HL-60/S4 treated with retinoic acid at 250 ng/mL for 4 days and 3 days (cell line): Measurements from ENCODE around the gene BACH2.

Experiments
- in situ Hi-C: fragments of 300-500 bp; cut with MboI; formaldehyde crosslinking; loops from 2 replicates; pipeline ENCODE4 v1.7.0; 2022; ENCODE audit warnings: low sequenced_read_pairs

The BACH2 gene

DNA sequence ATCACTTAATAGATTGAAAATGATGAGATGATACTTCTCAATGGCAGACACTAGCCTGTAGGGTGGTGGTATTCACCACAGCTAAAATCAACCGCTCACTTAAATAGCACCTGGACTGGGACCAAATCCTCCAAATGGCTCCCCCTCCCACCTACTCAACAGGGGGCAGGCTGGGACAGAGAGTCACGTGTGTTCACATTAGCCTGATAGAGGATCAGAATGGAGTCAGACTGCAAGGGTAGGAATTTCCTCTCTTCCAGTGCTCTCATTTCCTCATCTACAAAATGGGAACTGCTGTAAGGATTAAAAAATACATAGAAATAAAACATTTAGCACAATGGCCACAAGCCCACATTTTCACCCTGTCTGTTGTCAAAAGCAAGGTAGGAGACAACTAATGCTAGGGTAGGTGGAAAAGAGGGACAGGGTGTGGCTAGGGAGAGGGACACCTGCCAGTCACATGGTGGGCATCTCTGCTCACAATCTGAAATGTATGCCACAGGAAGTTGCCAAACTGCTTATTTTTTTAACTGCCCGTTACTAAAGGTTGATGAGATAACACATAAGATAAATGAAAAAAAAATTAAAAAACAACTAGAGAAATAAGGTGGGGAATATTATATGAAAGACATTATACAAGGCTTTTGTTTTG lies 55.3 kb downstream of the BACH2 start:
- in situ Hi-C loops = no loop called here

GRCh38 chr6:90238496-90239266 lies 58.0 kb downstream of the BACH2 start:
- in situ Hi-C loops = no loop called here

DNA sequence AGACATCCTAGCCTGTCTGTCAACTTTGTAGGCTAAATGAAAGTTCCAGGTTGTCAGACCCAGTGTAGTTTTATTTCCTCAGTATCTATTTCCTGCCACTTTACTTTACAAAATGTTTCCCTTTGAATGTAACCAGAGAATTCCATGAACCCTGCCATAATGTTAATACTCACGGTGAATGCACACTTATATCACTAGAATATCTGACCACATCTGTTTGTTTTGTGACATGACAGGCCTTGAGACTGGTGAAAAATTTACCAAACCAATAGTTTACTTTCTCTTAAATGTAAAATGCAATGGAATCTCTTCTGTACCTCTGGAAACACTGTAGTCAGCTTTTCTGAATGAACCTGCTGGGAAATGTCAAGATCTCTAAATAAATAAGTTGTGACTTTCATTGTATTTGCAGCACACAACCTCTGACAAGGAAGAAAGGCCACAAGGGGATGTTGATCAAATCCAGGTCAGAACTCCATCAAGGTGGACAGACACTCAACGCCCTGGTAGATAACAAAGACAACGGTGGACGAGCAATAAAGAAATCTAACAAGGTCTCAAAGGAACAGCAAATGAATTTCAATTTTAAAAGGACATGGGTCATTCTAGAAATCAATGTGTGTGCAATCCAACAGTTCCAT lies 59.2 kb downstream of the BACH2 start:
- in situ Hi-C loops = no loop called here

DNA sequence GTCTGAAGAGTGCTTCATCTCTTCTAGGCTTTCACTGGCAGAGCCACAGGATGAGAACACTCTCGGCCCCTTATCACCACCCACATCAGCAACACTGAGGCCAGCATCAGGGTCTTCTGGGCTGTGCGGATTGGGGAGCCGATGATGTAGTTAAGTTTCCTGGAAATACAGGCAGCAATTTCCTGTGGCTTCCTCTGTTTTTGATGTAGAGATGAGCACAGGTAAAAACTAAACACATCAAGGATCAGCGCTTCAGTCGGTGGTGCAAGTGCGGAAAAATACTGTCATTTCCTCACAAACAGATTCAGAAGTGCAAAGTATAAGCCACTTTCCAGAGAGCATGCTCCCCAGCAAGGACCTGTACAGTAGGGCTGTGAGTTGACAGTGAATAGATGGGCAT lies 62.6 kb downstream of the BACH2 start:
- in situ Hi-C loops = no loop called here

DNA sequence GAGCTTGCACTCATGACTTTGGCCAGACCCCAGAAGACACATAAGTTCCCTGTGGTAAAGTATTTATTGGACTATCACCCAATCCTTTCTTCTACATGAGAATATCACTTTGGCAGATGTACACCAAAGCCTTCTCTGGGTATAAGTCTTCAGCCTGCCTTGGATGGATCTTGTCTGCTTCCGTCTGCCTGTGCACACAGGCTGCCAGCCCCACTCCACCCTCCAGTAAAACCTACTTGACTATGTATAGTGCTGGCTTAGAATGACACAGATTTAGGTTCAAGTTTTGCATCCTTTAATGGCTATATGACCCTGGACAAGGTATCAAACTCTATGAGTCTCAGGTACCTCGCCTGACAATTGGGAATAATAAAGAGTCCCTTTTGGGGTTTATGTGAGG lies 63.4 kb downstream of the BACH2 start:
- in situ Hi-C loops = no loop called here

DNA sequence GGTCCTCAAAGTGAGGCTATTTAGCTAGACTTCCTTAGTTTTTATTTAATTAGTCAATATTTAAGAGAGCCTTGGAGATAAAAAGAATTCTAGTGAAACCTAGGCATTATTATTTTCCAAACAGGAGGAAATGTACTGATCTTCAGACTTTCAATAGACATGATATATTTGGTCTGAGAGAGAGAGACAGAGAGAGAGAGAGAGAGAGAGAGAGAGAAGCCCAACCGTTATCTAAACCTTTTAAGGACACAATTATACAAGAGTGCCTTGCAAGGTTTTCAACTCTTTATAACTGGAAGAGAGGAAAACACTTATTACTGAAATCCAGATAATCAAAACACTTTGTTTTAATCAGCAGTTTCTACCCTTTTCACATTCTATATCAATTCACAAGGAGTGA lies 64.8 kb downstream of the BACH2 start:
- in situ Hi-C loops = no loop called here

DNA sequence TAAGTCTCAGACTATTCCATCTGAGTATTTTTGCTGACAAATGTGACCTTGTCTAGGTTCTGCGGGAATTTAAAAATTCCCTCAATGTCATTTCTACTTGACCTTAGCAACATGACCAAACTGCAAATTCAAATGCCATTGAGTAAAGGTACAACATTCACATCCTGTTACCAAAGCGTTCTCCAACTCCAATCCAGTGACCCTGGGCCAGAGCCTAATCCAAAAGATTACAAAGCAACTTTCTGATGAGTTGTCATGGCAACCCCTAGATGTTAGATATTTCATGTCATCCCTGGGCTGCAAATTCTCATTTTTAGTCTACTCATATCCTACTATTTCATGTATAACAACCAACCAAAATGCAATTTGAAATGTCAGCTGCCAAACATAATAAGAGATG lies 65.3 kb downstream of the BACH2 start:
- in situ Hi-C loops = no loop called here

DNA sequence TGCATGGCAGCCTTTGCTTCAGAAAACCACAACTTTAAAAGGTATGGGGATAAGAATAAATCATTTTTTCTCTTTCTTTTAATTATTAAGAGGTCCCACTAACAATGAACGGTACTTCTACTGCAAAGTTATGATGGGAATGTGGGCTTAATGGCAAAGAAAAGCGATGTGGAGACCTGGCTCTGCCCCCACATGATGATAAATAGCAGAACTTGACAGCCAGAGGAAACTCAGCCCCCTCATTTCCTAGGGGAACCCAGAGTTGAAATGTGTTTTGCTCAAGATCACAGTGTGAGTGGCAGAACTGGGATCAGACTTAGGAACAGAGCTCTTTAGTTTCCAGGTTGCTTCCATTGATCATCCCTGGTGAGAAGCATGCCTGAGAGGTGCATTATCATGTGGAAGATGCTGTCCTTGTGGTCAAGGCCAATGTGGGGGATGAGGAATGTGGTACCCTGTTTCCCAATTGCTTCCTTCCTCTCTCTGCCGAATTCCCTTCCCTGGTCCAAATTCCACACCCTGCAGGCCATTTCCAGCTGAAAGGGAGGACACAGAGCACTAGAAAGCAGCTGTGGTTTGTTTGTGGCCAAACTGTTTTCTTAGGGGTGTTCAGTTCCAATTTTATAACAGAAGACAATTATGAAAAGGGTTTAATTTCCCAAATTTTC lies 66.0 kb downstream of the BACH2 start:
- in situ Hi-C loops = no loop called here

DNA sequence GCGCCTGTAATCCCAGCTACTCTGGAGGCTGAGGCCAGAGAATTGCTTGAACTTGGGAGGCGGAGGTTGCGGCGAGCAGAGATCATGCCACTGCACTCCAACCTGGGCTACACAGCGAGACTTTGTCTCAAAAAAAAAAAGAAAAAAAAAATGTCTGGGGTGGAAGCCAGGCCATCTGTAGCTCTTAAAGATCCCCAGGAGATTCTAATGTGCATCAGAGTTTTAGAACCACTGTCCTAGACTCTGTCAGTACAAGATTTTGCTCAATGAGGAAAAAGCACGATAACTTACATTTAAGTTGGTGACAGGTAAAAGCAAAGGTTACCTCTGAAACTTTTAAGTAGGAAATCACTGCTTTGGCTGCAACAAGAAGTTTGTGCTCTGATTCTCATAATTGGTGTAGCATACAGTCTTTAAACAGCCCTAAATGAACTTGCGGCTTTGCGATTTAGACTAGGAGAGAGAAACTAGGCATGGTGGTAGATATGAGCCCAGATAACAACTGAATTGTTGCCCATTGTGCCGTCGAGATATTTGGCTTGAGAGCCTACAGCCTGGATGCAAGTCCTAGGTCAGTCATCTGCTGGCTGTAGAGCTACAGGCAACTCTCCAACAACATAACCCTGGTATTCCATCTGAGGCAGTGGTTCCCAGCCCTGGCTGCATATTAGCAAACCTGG lies 67.2 kb downstream of the BACH2 start:
- in situ Hi-C loops = no loop called here

- in situ Hi-C loops = no loop called here
These were observed 69.0 kb downstream of the BACH2 start for GRCh38 chr6:90227673-90228072.

DNA sequence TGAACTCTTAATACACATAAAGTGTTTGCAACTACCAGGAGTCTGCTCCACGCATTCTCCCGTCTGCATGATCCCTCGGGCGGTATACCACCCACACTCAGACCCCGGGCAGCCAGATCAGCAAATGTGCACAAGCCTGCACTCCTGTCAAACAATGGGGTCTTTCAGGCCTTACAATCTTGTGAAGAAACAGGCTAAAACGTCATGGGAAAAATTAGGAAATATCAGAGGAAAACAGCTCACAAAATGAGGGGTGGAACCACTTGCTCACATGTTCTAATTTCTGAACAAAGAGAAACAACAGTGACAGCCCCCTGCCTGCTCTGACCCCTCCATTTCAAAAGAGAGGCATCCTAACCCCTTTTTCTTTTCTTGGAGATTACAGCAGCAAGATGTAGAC lies 69.4 kb downstream of the BACH2 start:
- in situ Hi-C loops = no loop called here

DNA sequence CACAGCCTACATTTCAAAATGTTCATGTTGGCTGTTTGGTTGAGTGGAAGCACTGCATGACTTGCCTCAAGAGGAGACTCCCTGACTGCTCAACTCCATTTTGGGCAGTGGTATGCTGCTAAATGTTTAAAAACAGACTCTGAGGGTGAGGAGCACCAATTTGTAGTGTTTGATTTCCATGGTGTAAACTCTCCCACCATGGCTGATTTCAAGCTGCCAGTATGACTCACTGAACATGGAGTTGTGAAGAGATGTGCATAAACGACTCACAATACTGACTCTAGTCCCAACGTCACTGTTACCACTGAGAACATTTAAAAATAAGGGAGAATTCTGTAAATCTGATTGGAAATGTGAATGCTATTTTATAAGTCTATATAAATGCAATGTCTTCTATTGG lies 70.4 kb downstream of the BACH2 start:
- in situ Hi-C loops = no loop called here

DNA sequence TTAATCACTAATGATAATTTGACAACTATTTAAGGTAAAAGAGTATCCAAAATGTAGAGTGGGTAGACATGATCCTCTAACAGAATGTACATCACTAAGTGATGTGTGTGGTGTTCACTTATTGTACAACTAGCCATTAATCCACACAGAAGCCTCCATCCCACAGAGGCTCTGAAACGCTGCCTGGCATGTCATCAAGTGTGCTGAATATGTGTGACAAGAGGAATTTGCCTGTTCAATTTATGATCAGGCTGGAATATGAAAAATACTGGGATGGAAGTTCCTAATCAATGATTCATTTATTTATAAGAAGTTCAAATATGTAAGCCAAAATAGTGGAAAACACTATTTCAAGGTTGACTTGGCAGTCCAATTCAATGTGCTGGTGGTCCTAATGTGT lies 72.4 kb downstream of the BACH2 start:
- in situ Hi-C loops = no loop called here

DNA sequence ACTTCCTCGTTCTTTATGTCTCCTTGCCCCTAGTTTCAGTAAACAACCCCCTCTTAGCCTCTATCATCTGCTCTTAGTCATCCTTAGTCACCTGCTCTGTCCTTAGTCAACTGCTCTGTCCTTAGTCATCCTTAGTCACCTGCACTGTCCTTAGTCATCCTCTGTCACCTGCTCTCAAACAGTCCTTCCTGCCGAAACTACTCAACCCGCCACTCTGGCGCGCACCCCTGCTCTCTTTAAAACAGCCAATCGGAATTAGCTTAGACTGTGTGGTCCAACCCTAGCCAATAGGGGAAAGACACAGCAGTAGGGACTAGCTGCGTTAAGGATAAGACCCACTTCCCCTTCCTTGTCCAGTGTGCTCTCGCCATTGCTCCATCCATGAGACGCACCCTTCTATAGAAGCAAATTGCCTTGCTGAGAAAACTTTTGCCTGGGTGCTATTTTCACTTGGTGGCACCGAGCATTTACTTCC lies 73.9 kb downstream of the BACH2 start:
- in situ Hi-C loops = no loop called here

- in situ Hi-C loops = no loop called here
These were observed 74.6 kb downstream of the BACH2 start for GRCh38 chr6:90222008-90222407.

GRCh38 chr6:90221403-90221802 lies 75.2 kb downstream of the BACH2 start:
- in situ Hi-C loops = no loop called here

- in situ Hi-C loops = no loop called here
These were observed 76.4 kb downstream of the BACH2 start for GRCh38 chr6:90220273-90220672.

GRCh38 chr6:90219209-90219985 lies 77.2 kb downstream of the BACH2 start:
- in situ Hi-C loops = no loop called here

DNA sequence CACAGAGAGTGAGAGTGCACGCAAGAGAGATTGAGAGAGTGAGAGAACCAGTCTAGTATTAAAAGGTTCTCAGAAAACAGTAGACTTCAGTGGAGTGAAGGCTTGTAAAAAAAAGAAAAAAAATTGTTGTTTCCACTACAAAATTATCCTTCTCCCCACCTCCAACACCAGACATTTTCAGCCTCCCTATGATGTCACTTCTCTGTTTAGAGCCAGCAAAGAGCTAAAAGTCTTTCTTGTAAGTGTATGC lies 77.8 kb downstream of the BACH2 start:
- in situ Hi-C loops = no loop called here

GRCh38 chr6:90217506-90218127 lies 79.0 kb downstream of the BACH2 start:
- in situ Hi-C loops = no loop called here
